Panc1 (cell line): ENCODE data around the gene CAPN11. TPM values are rescaled to one million over a fixed set of nuclear protein-coding genes. Genes with fewer than 3 reads are reported as not detected.

ENCODE experiments used
- ATAC-seq: fragments of 200-7000 bp; cut with Tn5 transposase; 2 replicates; pipeline ENCODE4 v1.9.1; 2020; ENCODE audit warnings: mild to moderate bottlenecking, moderate library complexity
- BruUV-seq: library from RNA; stranded (reverse); fragments of 400-500 nt; replicated peaks from 2 replicates; lab custom pipeline; 2021; lab: Mats Ljungman, UMichigan
- CTCF ChIA-PET: fragments of 300-600 bp; sonication (Branson Sonifier 250); formaldehyde crosslinking; loops from one replicate; lab custom pipeline; 2022; ENCODE audit warnings: antibody characterized with exemption; lab: Charles Lee
- POLR2A ChIA-PET: fragments of 300-600 bp; sonication (Branson Sonifier 250); formaldehyde crosslinking; loops from one replicate; lab custom pipeline; 2022; ENCODE audit warnings: antibody characterized with exemption; lab: Charles Lee
- DNase-seq: peaks from one replicate; pipeline ENCODE4 v3.0.0-alpha.2; 2010; ENCODE audit warnings: low read depth, low spot score
- H3K27ac ChIP-seq: 2 replicates; pipeline ENCODE4 v1.5.1; 2011; ENCODE audit warnings: mild to moderate bottlenecking, low read length, inconsistent platforms
- H3K27me3 ChIP-seq: fragments of 200-500 bp; sonication (Bioruptor generic); 2 replicates; pipeline ENCODE4 v1.6.0; 2014; ENCODE audit warnings: low read length, inconsistent platforms; ENCODE audit not compliant: control insufficient read depth, insufficient read depth
- H3K36me3 ChIP-seq: fragments of 200-500 bp; sonication (Bioruptor generic); 2 replicates; pipeline ENCODE4 v1.5.1; 2014; ENCODE audit warnings: inconsistent platforms, mild to moderate bottlenecking, low read length, moderate library complexity; ENCODE audit not compliant: control insufficient read depth, insufficient read depth
- H3K4me1 ChIP-seq: 2 replicates; pipeline ENCODE4 v1.5.1; 2011; ENCODE audit warnings: inconsistent platforms, mild to moderate bottlenecking, low read length, moderate library complexity; ENCODE audit not compliant: control insufficient read depth, insufficient read depth
- H3K4me3 ChIP-seq, 2 experiments: 2 replicates each; pipeline ENCODE4 v1.5.1; 2011 to 2012; ENCODE audit warnings: low read depth in 2 of 2, low read length in 2 of 2, mild to moderate bottlenecking in 2 of 2, inconsistent platforms in 1 of 2, moderate library complexity in 1 of 2
- H3K9me3 ChIP-seq: fragments of 200-500 bp; sonication (Bioruptor generic); 2 replicates; pipeline ENCODE4 v1.5.1; 2014; ENCODE audit warnings: low read depth, mild to moderate bottlenecking, inconsistent platforms, low read length, moderate library complexity; ENCODE audit not compliant: control insufficient read depth, insufficient read depth
- POLR2AphosphoS5 ChIP-seq: IDR thresholded peaks from 2 replicates; pipeline ENCODE4 v1.6.1; 2012; ENCODE audit warnings: mild to moderate bottlenecking, low read depth, low read length, moderate library complexity
- REST ChIP-seq, 2 experiments: IDR thresholded peaks; 2 replicates each; pipeline ENCODE4 v1.6.1; 2011 to 2012; ENCODE audit warnings: low read depth in 2 of 2, control low read depth in 1 of 2, low read length in 1 of 2, mild to moderate bottlenecking in 1 of 2, moderate library complexity in 1 of 2; ENCODE audit not compliant: insufficient read depth in 1 of 2
- SIN3A ChIP-seq: IDR thresholded peaks from 2 replicates; pipeline ENCODE4 v1.6.1; 2012; ENCODE audit warnings: low read depth, mild to moderate bottlenecking, low read length, moderate library complexity, borderline replicate concordance; ENCODE audit not compliant: insufficient read depth
- TCF7L2 ChIP-seq: IDR thresholded peaks from 2 replicates; pipeline ENCODE4 v1.6.1; 2011; ENCODE audit warnings: mild to moderate bottlenecking, low read depth, low read length, inconsistent platforms
- in situ Hi-C: cut with HindIII; loops from 2 replicates; pipeline ENCODE4 v1.10.0; 2016; ENCODE audit warnings: low sequenced_read_pairs, low pct_unique_long_range_greater_than_20kb
- intact Hi-C: fragments of 100-400 bp; cut with micrococcal nuclease; formaldehyde crosslinking; loops from one replicate; pipeline ENCODE4 v1.10.0; 2022; ENCODE audit not compliant: unreplicated experiment
- total RNA-seq: library from RNA; stranded (reverse); gene quantifications from one replicate; pipeline ENCODE4 v1.2.1, GENCODE V29; 2021; ENCODE audit not compliant: unreplicated experiment
- TF ChIP-seq, protein P1 (sequence below): fragments of 450-650 bp; IDR thresholded peaks from 2 replicates; pipeline ENCODE4 v1.5.1; 2017; ENCODE audit warnings: mild to moderate bottlenecking

CAPN11 gene
- total RNA-seq, 1 experiment from 2014 or later = 1.2 TPM

DNA sequence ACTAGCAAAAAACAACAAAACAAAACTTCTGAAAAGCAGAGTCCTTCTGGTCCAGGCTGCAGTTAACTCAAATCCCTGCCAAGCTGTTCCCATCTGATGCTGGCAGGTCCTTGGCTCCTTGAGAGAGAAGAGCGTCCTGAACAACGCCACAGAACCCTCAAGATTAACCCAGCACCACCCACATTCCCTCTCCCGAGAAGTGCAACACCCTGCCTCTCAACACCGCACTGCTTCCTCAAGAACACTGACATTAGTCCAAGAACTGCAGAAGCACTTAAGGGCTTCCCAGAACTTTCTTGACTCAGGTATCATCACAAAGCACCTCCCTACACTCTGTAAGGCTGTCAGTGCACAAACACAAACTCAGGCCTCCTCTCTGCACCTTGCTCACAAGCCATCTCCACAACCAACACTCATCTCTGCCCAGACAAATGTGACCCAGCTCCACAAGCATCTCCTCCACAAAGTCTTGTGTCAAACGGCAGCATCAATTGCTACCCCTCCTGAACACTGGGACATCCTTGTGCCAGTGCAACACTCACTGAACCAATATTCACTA, 38.8 kb upstream of the CAPN11 start:
- Histone ChIP-seq H3K27me3 (no peaks in the 10 kb centered on the region), H3K4me1 (peaks cover 35% of the 10 kb centered on the region), H3K27ac (no peak overlapping the region), H3K36me3 (no peaks in the 10 kb centered on the region), H3K9me3 (no peaks in the 10 kb centered on the region), H3K4me3 (no peak overlapping the region)
- no TSS peak for BruUV-seq
- no peak for DNase-seq
- intact Hi-C loops = no loop called here
- peak; percentile 19; the same call in 1 of the 2 replicates for ATAC-seq
- TF ChIP-seq REST (IDR thresholded peaks at IDR 0.05; ENCODE audit: insufficient read depth in 1 of 2, low read depth in 2 of 2, low read length in 1 of 2) (no peak), POLR2AphosphoS5 (no peak), TCF7L2 (no peak), SIN3A (no peak)
- TF ChIP-seq, protein P1, sequence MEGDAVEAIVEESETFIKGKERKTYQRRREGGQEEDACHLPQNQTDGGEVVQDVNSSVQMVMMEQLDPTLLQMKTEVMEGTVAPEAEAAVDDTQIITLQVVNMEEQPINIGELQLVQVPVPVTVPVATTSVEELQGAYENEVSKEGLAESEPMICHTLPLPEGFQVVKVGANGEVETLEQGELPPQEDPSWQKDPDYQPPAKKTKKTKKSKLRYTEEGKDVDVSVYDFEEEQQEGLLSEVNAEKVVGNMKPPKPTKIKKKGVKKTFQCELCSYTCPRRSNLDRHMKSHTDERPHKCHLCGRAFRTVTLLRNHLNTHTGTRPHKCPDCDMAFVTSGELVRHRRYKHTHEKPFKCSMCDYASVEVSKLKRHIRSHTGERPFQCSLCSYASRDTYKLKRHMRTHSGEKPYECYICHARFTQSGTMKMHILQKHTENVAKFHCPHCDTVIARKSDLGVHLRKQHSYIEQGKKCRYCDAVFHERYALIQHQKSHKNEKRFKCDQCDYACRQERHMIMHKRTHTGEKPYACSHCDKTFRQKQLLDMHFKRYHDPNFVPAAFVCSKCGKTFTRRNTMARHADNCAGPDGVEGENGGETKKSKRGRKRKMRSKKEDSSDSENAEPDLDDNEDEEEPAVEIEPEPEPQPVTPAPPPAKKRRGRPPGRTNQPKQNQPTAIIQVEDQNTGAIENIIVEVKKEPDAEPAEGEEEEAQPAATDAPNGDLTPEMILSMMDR = no peak
- CTCF ChIA-PET = no interaction called here
- POLR2A ChIA-PET = no interaction called here
- in situ Hi-C loops = no loop called here

GRCh38 chr6:44120692-44121443, 37.8 kb upstream of the CAPN11 start:
- BruUV-seq = no TSS peak
- in situ Hi-C loops (no loop called here), intact Hi-C loops (no loop called here)
- H3K4me3 ChIP-seq = no peak overlapping the region
- no peaks in the 10 kb centered on the region for H3K36me3 ChIP-seq
- ChIA-PET POLR2A (no interaction called here), CTCF (no interaction called here)
- H3K4me1 ChIP-seq = peaks cover 42% of the 10 kb centered on the region
- ATAC-seq (no peak), DNase-seq (no peak)
- no peaks in the 10 kb centered on the region for H3K9me3 ChIP-seq
- H3K27ac ChIP-seq = no peak overlapping the region
- TF ChIP-seq, protein P1 = no peak
- TF ChIP-seq POLR2AphosphoS5 (no peak), REST (IDR thresholded peaks at IDR 0.05; ENCODE audit: insufficient read depth in 1 of 2, low read depth in 2 of 2, low read length in 1 of 2) (no peak), TCF7L2 (no peak), SIN3A (no peak)
- no peaks in the 10 kb centered on the region for H3K27me3 ChIP-seq
